Left lobe of liver (tissue), 2 donors: ENCODE measurements around the gene KLK5. TPM values are rescaled to one million over a fixed set of nuclear protein-coding genes. Genes with fewer than 3 reads are reported as not detected.

ENCODE experiments used
- ATAC-seq: fragments of 200-7000 bp; cut with Tn5 transposase; one replicate; pipeline ENCODE4 v1.9.1; 2020; ENCODE audit warnings: mild to moderate bottlenecking, moderate library complexity
- DNase-seq: peaks from one replicate; pipeline ENCODE4 v3.0.0-alpha.2; 2020; ENCODE audit warnings: low spot score
- total RNA-seq: library from RNA; stranded (reverse); gene quantifications from one replicate; pipeline ENCODE4 v1.2.1, GENCODE V29; 2021
- donor health status: DM: no; HTN: no; CAD: no; lungs with moderate emphysema.
- donor health status: DM: no; HTN: yes; CAD: no.

Gene KLK5
- total RNA-seq, 1 donor from 2014 or later, result not detected

- DNase-seq, result no peak
- no peak for ATAC-seq
These were observed 27.1 kb downstream of the KLK5 start for GRCh38 chr19:50925734-50926133.

GRCh38 chr19:50924586-50924985, 28.3 kb downstream of the KLK5 start:
- no peak for ATAC-seq
- DNase-seq, result no peak

- ATAC-seq (peak; percentile 100), DNase-seq (peak; percentile 74)
These were observed 30.5 kb downstream of the KLK5 start for GRCh38 chr19:50922317-50922853.

DNA sequence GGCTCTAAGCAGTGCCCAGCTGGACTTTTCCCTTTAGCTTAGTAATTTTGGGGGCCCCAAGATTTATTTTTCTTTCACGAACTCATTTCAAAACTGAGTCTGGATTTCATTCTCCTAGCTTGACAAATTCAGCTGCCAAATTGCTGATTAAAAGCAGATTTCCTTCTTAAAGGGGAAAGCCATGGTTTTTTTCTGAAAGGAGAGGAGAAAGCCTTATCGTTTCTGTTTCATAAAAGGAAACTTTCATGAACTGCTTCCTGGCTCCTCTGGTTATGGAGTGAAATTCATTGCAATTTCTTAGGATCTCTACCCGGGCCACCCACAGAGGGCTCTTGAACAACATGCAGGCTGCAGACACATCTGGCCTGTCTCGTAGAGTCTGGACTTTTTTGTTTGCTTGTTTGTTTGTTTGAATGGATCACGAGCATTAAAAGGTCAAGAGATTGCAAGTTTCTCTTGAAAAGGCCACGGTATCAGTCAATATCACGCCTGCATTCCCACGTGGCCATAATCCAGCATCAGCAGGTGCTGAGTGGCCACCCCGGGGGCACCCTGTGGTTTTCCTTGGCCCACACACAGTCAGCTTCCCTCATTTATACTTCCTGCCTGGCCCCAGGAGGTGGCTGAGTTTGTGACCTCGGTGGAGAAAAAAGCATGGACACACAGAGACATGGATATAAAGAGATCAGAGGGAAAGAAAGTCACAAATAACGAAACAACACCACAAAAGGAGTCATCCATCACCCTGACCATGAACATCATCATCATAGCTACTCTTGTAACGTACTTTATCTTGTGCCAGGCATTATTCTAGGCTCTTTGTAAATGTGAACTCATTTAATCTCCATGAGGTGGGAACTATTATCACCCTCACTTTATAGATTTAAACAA, 31.2 kb downstream of the KLK5 start:
- ATAC-seq (no peak), DNase-seq (no peak)

DNA sequence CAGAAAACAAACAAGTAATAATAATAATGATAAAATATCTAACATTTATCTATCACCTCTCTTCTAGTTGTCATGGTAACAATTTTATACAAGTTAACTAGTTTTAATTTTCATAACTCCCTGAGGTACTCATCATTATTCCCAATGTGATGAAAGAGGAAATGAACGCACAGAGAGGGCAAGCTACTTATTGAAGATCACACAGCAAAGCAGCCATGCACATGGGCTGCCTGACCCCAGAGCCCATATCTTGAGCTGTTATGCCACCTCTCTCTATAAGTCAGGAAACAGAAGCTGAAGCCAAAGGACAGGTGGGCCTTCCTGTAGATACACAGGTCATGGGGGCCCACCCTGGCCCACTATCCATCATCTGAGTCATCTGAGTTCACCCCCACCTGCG, 36.8 kb downstream of the KLK5 start:
- DNase-seq (no peak), ATAC-seq (no peak)

- no peak for DNase-seq
- ATAC-seq, result no peak
These were observed 39.8 kb downstream of the KLK5 start for GRCh38 chr19:50912727-50913716.

- no peak for DNase-seq
- ATAC-seq, result no peak
These were observed 40.7 kb downstream of the KLK5 start for GRCh38 chr19:50912102-50912599.

- ATAC-seq (no peak), DNase-seq (no peak)
These were observed 41.4 kb downstream of the KLK5 start, which contains the start of gene KLK4 for GRCh38 chr19:50911206-50912101. Gene KLK4 (minus strand): TSS chr19:50911395. CDS start chr19:50910738, 657 bp downstream.

DNA sequence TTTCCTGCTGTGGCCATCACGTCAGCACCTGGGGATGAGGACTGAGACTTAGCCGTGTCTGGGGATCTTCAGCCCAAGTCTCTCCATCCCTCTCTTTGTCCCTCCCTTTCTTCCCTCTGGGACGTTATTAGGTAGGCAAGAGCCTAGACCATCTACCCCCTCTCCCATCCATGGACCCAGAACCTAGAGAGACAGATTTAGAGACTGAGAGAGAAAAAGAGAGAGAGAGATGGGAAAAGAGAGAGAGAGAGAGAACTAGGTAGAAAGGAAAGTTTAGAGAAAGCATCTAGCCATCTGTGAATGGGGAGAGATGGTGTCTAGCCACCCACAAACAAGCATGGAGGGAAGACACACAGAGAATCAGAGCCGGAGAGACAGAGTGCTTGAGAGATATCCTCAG, 42.1 kb downstream of the KLK5 start:
- DNase-seq (no peak), ATAC-seq (no peak)

DNA sequence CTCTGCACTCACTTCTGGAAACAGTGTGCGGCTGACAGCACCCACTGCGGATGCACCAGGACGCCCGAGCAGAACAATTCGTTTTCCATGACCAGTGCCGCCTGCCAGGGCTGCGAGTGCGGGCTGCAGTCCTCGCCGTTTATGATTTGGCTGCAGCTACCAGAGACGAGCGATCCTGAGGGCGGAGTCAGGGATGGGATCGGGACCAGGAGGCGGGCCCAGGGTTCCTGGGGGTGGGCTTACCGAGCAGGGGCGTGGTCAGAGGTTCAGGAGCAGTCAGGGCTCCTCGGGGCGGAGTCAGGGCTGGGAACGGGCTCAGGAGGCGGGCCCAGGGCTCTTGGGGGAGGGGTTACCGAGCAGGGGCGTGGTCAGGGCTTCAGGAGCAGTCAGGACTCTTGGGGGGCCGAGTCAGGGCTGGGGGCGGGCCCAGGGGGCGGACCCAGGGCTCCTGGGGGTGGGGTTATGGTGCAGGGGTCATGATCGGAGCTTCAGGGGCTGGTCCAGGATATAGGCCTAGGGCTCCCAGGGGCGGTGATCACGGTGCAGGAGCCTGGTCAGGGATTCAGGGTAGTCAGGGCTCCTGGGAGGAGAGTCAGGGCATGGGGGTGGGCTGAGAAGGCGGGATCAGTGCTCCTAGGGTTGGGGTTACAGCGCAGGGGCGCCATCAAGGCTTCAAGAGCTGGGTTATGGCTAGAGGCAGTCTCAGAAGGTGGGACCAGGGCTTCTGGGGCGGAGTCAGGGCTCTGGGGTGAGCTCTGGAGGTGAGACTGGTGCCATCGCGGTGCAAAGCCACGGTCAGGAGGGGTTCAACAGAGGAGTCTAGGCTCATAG, 43.4 kb downstream of the KLK5 start:
- DNase-seq, result no peak

GRCh38 chr19:50908336-50908735, 44.5 kb downstream of the KLK5 start:
- ATAC-seq (no peak), DNase-seq (no peak)

More for the DNA sequence above, 43.4 kb downstream of the KLK5 start:
- ATAC-seq, result peak; percentile 25

DNA sequence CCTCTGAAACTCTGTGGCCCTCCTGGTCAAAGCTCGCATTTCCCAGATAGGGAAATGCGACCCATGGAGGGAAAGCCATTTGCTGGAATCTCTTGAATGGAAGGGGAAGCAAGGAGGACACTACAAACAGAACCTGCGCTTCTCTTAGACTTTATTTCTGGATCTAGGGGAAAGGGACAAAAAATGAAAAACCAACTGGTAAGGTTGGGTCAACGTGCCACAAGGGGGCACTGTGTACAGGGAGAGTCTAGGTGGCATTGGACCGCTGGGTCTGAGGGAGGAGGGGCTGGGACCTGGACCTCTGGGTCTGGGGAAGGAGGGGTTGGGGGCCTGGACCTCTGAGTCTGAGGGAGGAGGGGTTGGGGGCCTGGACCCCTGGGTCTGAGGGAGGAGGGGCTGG, 46.6 kb downstream of the KLK5 start:
- ATAC-seq (peak; percentile 46), DNase-seq (no peak)

DNA sequence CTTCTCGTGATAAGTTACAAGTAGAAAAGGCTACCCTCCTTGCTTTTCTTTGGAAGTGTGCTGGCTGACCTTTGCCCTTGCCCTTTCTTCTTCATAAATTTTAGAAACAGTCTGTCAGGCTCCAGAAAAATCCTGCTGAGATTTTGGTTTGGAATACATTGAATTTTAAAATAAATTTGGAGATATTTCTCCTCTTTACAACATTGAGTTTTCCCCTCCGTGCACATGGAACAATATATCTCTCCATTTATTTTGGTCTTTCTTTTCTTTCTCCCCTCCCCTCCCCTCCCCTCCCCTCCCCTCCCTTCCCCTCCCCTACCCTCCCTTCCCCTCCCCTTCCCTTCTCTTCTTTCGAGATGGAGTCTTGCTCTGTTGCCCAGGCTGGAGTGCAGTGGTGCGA, 50.2 kb downstream of the KLK5 start:
- no peak for ATAC-seq
- no peak for DNase-seq

GRCh38 chr19:50899569-50899968, 53.3 kb downstream of the KLK5 start:
- ATAC-seq (no peak), DNase-seq (no peak)

DNA sequence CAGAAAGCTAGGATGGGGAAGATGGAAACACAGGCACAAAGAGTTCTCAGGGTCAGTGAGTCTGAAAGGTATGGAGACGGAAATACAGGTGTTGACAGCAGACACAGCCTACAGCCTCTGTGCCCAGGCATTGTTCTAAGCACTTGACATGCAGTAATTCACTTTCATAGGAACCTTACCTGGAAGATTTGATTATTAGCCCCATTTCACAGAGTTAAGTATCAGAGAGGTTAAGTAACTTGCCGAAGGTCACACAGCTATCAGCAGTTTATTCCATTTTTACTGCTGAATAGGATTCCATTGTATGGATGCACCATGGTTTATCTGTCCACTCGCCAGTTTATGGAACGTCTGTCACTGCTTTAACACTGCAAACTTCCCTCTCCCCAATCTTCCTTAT, 54.8 kb downstream of the KLK5 start:
- no peak for DNase-seq
- no peak for ATAC-seq

GRCh38 chr19:50897612-50898011, 55.2 kb downstream of the KLK5 start:
- ATAC-seq, result no peak
- no peak for DNase-seq

DNA sequence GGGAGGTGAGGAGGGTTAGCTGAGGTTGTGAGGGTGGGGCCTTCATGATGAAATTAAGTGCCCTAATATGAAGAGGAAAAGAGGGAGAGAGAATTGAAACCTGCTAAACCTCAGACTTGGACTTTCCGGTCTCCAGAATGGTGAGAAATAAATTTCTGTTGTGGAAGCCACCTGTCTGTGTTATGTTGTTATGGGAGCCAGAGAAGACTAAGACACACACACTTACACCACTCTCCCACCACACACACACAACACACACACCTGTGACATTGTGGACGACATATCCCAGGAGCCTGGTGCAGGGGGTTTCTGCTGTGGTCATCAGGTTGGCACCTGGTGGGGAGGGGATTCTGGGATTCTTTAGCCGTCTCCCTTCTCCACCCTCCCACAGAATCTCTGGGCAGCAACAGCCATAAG, 55.6 kb downstream of the KLK5 start:
- ATAC-seq, result no peak

GRCh38 chr19:50896591-50897190, 56.1 kb downstream of the KLK5 start:
- DNase-seq, result no peak
- no peak for ATAC-seq

More for the DNA sequence above, 55.6 kb downstream of the KLK5 start:
- no peak for DNase-seq
